Esophagus squamous epithelium (tissue), 4 donors: ENCODE measurements around the gene TRIM54.

ENCODE experiments used
- CTCF ChIP-seq, 6 experiments: fragments of 450-650 bp in 4 of 6; fragments of 200-600 bp in 2 of 6; sonication (generic) in 2 of 6; IDR thresholded peaks; one replicate each; pipeline ENCODE4 v1.5.1; 2016 to 2019; ENCODE audit warnings: antibody characterized with exemption in 6 of 6, mild to moderate bottlenecking in 4 of 6, moderate library complexity in 4 of 6
- POLR2A ChIP-seq, 4 donors: fragments of 450-650 bp; IDR thresholded peaks; one replicate each; pipeline ENCODE4 v1.6.1; 2017; ENCODE audit warnings: antibody characterized with exemption in 4 of 4, mild to moderate bottlenecking in 4 of 4, moderate library complexity in 3 of 4

DNA sequence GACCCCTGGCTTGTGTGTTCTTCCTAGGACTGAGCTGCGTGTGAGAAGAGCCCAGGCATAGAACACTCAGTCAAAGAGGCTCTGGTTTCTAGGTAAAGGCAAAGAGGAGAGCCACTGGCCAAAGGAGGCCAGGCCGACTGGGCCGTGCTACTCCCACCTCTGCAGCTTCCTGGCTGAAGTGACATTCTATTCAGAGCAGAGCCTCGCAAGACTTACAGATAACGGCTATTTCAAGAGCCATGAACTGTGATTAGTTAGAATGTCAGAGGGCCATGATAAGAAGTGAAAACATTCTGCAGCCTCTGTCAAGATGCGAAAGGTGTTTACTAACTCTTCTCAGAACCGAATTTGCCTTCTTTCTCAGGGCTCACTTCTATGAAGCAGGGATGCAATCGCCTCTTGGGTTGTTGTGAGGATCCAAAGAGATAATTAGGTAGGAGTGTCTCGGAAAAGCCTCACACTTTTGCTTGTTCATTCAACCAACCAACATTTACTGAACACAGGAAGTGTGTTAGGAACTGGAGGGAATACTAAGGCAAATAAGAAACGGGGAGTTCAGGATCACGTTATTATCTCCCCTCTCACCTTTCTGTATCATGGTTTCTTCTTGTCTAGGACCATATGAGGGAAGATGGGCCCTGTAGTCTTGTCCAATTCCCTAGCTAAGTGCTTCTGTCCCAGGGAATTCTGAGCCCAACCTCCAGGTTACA, 10.4 kb upstream of the TRIM54 start:
- TF ChIP-seq CTCF (IDR thresholded peaks at IDR 0.05) (no peak), POLR2A (IDR thresholded peaks at IDR 0.05) (no peak)
